ENCODE results near the gene NHERF2.

The NHERF2 gene

DNA sequence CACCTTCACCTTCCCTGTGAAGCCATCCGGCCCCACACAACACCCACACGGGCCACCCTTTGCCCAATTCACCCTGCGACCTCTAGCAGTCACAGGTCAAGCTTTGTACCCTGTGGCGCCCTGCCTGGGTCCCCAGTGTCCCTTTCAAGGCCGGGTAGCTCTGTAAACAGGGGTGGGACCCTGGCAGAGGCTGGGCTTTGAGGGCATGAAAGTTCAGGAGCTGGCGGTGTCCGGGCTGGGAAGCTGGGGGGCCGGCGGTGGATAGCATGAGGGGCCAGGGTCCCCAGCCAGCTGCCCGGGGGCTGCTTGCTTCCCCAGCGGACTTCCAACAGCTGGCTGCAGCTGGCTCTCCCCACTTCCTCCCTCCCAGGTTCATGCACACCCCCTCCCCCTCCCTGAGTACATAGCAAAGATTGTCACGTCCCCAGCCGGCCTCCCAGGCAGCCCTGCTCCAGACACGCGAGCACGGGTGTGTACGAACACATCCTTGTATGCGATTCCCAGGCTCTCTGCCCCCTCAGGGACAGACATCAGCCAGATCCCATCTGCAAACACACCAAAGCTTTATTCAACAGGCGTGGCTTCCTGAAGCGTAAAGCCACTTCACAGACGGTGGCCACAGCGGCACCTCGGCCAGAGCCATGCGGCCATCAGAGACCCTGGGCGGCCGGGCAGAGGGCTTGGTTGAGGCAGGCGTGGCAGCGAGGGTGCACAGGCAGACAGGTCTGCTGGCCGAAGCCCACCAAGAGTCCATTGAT, 12.8 kb downstream of the NHERF2 start:
- POLR2A ChIA-PET: interaction anchor here (1.2 to 1.7 kb wide), 3 partner anchors 8 to 75 kb away, joined by 6 to 7 read pairs (median 6); partner anchors contain the start of genes NTHL1, RPS2 and TSC2
- CTCF ChIA-PET: no interaction called here
- no peak for DNase-seq (ENCODE audit: extremely low spot score)
- no peak for TF ChIP-seq L3MBTL2 (conservative IDR thresholded peaks at IDR 0.05)
- no peak for TF ChIP-seq FOXA1 (IDR thresholded peaks at IDR 0.05)
- no peak for TF ChIP-seq LEF1 (IDR thresholded peaks at IDR 0.05; ENCODE audit: borderline replicate concordance)
- TF ChIP-seq, protein P1, sequence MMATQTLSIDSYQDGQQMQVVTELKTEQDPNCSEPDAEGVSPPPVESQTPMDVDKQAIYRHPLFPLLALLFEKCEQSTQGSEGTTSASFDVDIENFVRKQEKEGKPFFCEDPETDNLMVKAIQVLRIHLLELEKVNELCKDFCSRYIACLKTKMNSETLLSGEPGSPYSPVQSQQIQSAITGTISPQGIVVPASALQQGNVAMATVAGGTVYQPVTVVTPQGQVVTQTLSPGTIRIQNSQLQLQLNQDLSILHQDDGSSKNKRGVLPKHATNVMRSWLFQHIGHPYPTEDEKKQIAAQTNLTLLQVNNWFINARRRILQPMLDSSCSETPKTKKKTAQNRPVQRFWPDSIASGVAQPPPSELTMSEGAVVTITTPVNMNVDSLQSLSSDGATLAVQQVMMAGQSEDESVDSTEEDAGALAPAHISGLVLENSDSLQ (IDR thresholded peaks at IDR 0.05): no peak
- TF ChIP-seq FOXK2 (IDR thresholded peaks at IDR 0.05): no peak
- TF ChIP-seq ELF4 (IDR thresholded peaks at IDR 0.05): no peak
- TF ChIP-seq ARNT (IDR thresholded peaks at IDR 0.05): no peak
- TF ChIP-seq HDGF (IDR thresholded peaks at IDR 0.05; ENCODE audit: borderline replicate concordance): no peak
- TF ChIP-seq BHLHE40 (IDR thresholded peaks at IDR 0.05; ENCODE audit: borderline replicate concordance): no peak
- no peak for TF ChIP-seq SP1 (IDR thresholded peaks at IDR 0.05)
- TF ChIP-seq NFRKB (IDR thresholded peaks at IDR 0.05): no peak
- no peak for TF ChIP-seq SUZ12 (IDR thresholded peaks at IDR 0.05)
- TF ChIP-seq ZNF384 (IDR thresholded peaks at IDR 0.05): no peak
- TF ChIP-seq TARDBP (IDR thresholded peaks at IDR 0.05): no peak

- TF ChIP-seq HDGF (IDR thresholded peaks at IDR 0.05; ENCODE audit: borderline replicate concordance) (no peak), ZNF384 (IDR thresholded peaks at IDR 0.05) (no peak)
- ChIA-PET POLR2A (interaction anchor here (0.8 to 1.7 kb wide), 4 partner anchors 8 to 76 kb away, joined by 3 to 7 read pairs (median 6); partner anchors contain the start of genes NTHL1, RPS2 and TSC2), CTCF (no interaction called here)
- no peak for DNase-seq (ENCODE audit: extremely low spot score)
These were observed 13.5 kb downstream of the NHERF2 start for GRCh38 chr16:2040041-2040786.

GRCh38 chr16:2040787-2041522, 14.3 kb downstream of the NHERF2 start:
- POLR2A ChIA-PET: interaction anchor here (0.8 to 1.7 kb wide), 3 partner anchors 13 to 76 kb away, joined by 3 to 6 read pairs (median 5); partner anchors contain the start of genes NHERF2 and RPS2
- CTCF ChIA-PET: no interaction called here
- TF ChIP-seq, protein P1 (IDR thresholded peaks at IDR 0.05): no peak
- TF ChIP-seq SP1 (IDR thresholded peaks at IDR 0.05): no peak
- no peak for TF ChIP-seq ELF4 (IDR thresholded peaks at IDR 0.05)
- TF ChIP-seq ARNT (IDR thresholded peaks at IDR 0.05): no peak
- TF ChIP-seq NFRKB (IDR thresholded peaks at IDR 0.05): no peak
- no peak for TF ChIP-seq FOXM1 (IDR thresholded peaks at IDR 0.05; ENCODE audit: borderline replicate concordance)
- TF ChIP-seq ZNF384 (IDR thresholded peaks at IDR 0.05): no peak
- no peak for TF ChIP-seq BHLHE40 (IDR thresholded peaks at IDR 0.05; ENCODE audit: borderline replicate concordance)
- no peak for TF ChIP-seq SUZ12 (IDR thresholded peaks at IDR 0.05)
- TF ChIP-seq LEF1 (IDR thresholded peaks at IDR 0.05; ENCODE audit: borderline replicate concordance): no peak
- TF ChIP-seq FOXK2 (IDR thresholded peaks at IDR 0.05): no peak
- TF ChIP-seq L3MBTL2 (conservative IDR thresholded peaks at IDR 0.05): no peak
- TF ChIP-seq TARDBP (IDR thresholded peaks at IDR 0.05): no peak
- no peak for DNase-seq (ENCODE audit: extremely low spot score)

GRCh38 chr16:2042171-2042985, 15.7 kb downstream of the NHERF2 start:
- no peak for DNase-seq (ENCODE audit: extremely low spot score)
- POLR2A ChIA-PET: interaction anchor here (1.0 to 1.4 kb wide), 2 partner anchors 14 to 15 kb away, joined by 4 to 5 read pairs; partner anchors contain the start of gene NHERF2

More at GRCh38 chr16:2042171-2042985, 15.7 kb downstream of the NHERF2 start:
- CTCF ChIA-PET: no interaction called here
- TF ChIP-seq, protein P1 (IDR thresholded peaks at IDR 0.05): no peak
- TF ChIP-seq SUZ12 (IDR thresholded peaks at IDR 0.05) (no peak), ELF4 (IDR thresholded peaks at IDR 0.05) (no peak), CTBP1 (IDR thresholded peaks at IDR 0.05; ENCODE audit: borderline replicate concordance) (no peak), LEF1 (IDR thresholded peaks at IDR 0.05; ENCODE audit: borderline replicate concordance) (no peak), TARDBP (IDR thresholded peaks at IDR 0.05) (no peak), NFRKB (IDR thresholded peaks at IDR 0.05) (no peak), BHLHE40 (IDR thresholded peaks at IDR 0.05; ENCODE audit: borderline replicate concordance) (no peak), ZNF384 (IDR thresholded peaks at IDR 0.05) (no peak), L3MBTL2 (conservative IDR thresholded peaks at IDR 0.05) (no peak)
